Measurements from ENCODE around the gene COL23A1.
"Not testable (repeated sequence)": the region's sequence is repeated elsewhere in the genome, so short reads cannot be mapped to it uniquely, and the experiment has no call there.

The COL23A1 gene

GRCh38 chr5:178587763-178588611 lies 2.2 kb downstream of the COL23A1 start:
- DNase-seq: no peak

GRCh38 chr5:178586396-178586795 lies 3.8 kb downstream of the COL23A1 start:
- DNase-seq: no peak

GRCh38 chr5:178585421-178585820 lies 4.8 kb downstream of the COL23A1 start:
- DNase-seq: not testable (repeated sequence)

- DNase-seq: no peak
Observed at GRCh38 chr5:178583279-178583678, 6.9 kb downstream of the COL23A1 start.

- no peak for DNase-seq
Observed at GRCh38 chr5:178582291-178582690, 7.9 kb downstream of the COL23A1 start.

- no peak for DNase-seq
Observed at GRCh38 chr5:178581621-178582020, 8.6 kb downstream of the COL23A1 start.

GRCh38 chr5:178580271-178580955 lies 9.8 kb downstream of the COL23A1 start:
- DNase-seq: no peak

- DNase-seq: no peak
Observed at GRCh38 chr5:178577944-178578343, 12.2 kb downstream of the COL23A1 start.

- no peak for DNase-seq
Observed at GRCh38 chr5:178577376-178577839, 12.8 kb downstream of the COL23A1 start.

GRCh38 chr5:178576591-178577351 lies 13.4 kb downstream of the COL23A1 start:
- no peak for DNase-seq

GRCh38 chr5:178573216-178573615 lies 17.0 kb downstream of the COL23A1 start:
- DNase-seq: no peak

GRCh38 chr5:178572617-178573016 lies 17.6 kb downstream of the COL23A1 start:
- no peak for DNase-seq

- no peak for DNase-seq
Observed at GRCh38 chr5:178569485-178569884, 20.7 kb downstream of the COL23A1 start.

- DNase-seq: no peak
Observed at GRCh38 chr5:178564811-178565550, 25.2 kb downstream of the COL23A1 start.

- no peak for DNase-seq
Observed at GRCh38 chr5:178564397-178564796, 25.8 kb downstream of the COL23A1 start.

GRCh38 chr5:178563621-178564020 lies 26.6 kb downstream of the COL23A1 start:
- no peak for DNase-seq

GRCh38 chr5:178561746-178562264 lies 28.4 kb downstream of the COL23A1 start:
- no peak for DNase-seq

GRCh38 chr5:178560911-178561310 lies 29.3 kb downstream of the COL23A1 start:
- DNase-seq: no peak

- DNase-seq: no peak
Observed at GRCh38 chr5:178557416-178557815, 32.8 kb downstream of the COL23A1 start.

GRCh38 chr5:178555771-178556211 lies 34.4 kb downstream of the COL23A1 start:
- peak; percentile 6 for DNase-seq

- DNase-seq: no peak
Observed at GRCh38 chr5:178555005-178555404, 35.2 kb downstream of the COL23A1 start.

GRCh38 chr5:178554311-178554710 lies 35.9 kb downstream of the COL23A1 start:
- no peak for DNase-seq

Measured in COR-L47 (cell line).